Neural cell (in vitro differentiated cells): ENCODE results near the gene OSBPL9. TPM values are rescaled to one million over a fixed set of nuclear protein-coding genes. Genes with fewer than 3 reads are reported as not detected.

Experiments
- H2AFZ ChIP-seq: fragments of 200-600, 300-800 bp; sonication (generic), shearing (Covaris generic); 2 replicates; pipeline ENCODE4 v1.6.0; 2014; ENCODE audit warnings: low read depth, mild to moderate bottlenecking, antibody characterized with exemption, low read length, moderate library complexity
- H3F3A ChIP-seq: fragments of 200-600 bp; shearing (Covaris generic); 2 replicates; pipeline ENCODE4 v1.6.1; 2016; ENCODE audit warnings: mild to moderate bottlenecking, moderate library complexity, mixed read lengths, antibody characterized with exemption, low read length; ENCODE audit not compliant: insufficient read depth, poor library complexity, severe bottlenecking
- H3K27ac ChIP-seq: fragments of 200-600, 300-800 bp; sonication (generic), shearing (Covaris generic); 2 replicates; pipeline ENCODE4 v1.5.1; 2014; ENCODE audit warnings: mild to moderate bottlenecking, low read length, moderate library complexity
- H3K27me3 ChIP-seq: fragments of 300-800, 200-600 bp; sonication (generic), shearing (Covaris generic); 2 replicates; pipeline ENCODE4 v1.6.0; 2014; ENCODE audit warnings: mild to moderate bottlenecking, low read depth, low read length, moderate library complexity; ENCODE audit not compliant: insufficient read depth
- H3K36me3 ChIP-seq: fragments of 300-800, 200-600 bp; sonication (generic), shearing (Covaris generic); 2 replicates; pipeline ENCODE4 v1.5.1; 2014; ENCODE audit warnings: mild to moderate bottlenecking, antibody characterized with exemption, low read length, moderate library complexity; ENCODE audit not compliant: insufficient read depth
- H3K4me2 ChIP-seq: fragments of 300-800, 200-600 bp; sonication (generic), shearing (Covaris generic); 2 replicates; pipeline ENCODE4 v1.6.0; 2014; ENCODE audit warnings: mild to moderate bottlenecking, low read length
- H3K4me3 ChIP-seq: fragments of 300-800, 200-600 bp; sonication (generic), shearing (Covaris generic); 2 replicates; pipeline ENCODE4 v1.5.1; 2014; ENCODE audit warnings: mild to moderate bottlenecking, low read length, moderate library complexity
- H3K79me2 ChIP-seq: fragments of 200-600 bp; shearing (Covaris generic); replicated peaks from 2 replicates; pipeline ENCODE4 v1.6.0; 2014; ENCODE audit warnings: mild to moderate bottlenecking, low read length, moderate library complexity; ENCODE audit not compliant: insufficient read depth
- H3K9ac ChIP-seq: fragments of 300-800, 200-600 bp; sonication (generic), shearing (Covaris generic); 2 replicates; pipeline ENCODE4 v1.6.1; 2016; ENCODE audit warnings: mild to moderate bottlenecking, low read length, mixed read lengths
- H3K9me2 ChIP-seq: fragments of 200-600 bp; shearing (Covaris generic); 2 replicates; pipeline ENCODE4 v1.6.1; 2016; ENCODE audit warnings: mild to moderate bottlenecking, low read length, mixed read lengths; ENCODE audit not compliant: insufficient read depth
- H3K9me3 ChIP-seq: fragments of 200-600, 300-800 bp; sonication (generic), shearing (Covaris generic); 2 replicates; pipeline ENCODE4 v1.6.1; 2016; ENCODE audit warnings: mild to moderate bottlenecking, mixed run types, low read length, moderate library complexity, mixed read lengths
- H4K20me1 ChIP-seq: fragments of 200-600 bp; shearing (Covaris generic); 2 replicates; pipeline ENCODE4 v1.6.1; 2016; ENCODE audit warnings: mild to moderate bottlenecking, mixed run types; ENCODE audit not compliant: insufficient read depth
- EP300 ChIP-seq: fragments of 450-650 bp; conservative IDR thresholded peaks from 2 replicates; pipeline ENCODE4 v1.6.1; 2014; ENCODE audit warnings: antibody characterized with exemption, mild to moderate bottlenecking, moderate library complexity; ENCODE audit not compliant: poor library complexity, severe bottlenecking
- EZH2 ChIP-seq: fragments of 200-600, 300-800 bp; shearing (Covaris generic), sonication (generic); IDR thresholded peaks from 2 replicates; pipeline ENCODE4 v1.6.1; 2014; ENCODE audit warnings: antibody characterized with exemption, low read length, borderline replicate concordance, mild to moderate bottlenecking; ENCODE audit not compliant: insufficient read depth, poor library complexity, severe bottlenecking
- MXI1 ChIP-seq: fragments of 450-650 bp; conservative IDR thresholded peaks from 2 replicates; pipeline ENCODE4 v1.6.1; 2014; ENCODE audit warnings: antibody characterized with exemption, mild to moderate bottlenecking; ENCODE audit not compliant: poor library complexity, severe bottlenecking
- POLR2AphosphoS5 ChIP-seq: IDR thresholded peaks from 2 replicates; pipeline ENCODE4 v1.6.1; 2012
- RAD21 ChIP-seq: fragments of 450-650 bp; conservative IDR thresholded peaks from 2 replicates; pipeline ENCODE4 v1.6.1; 2014; ENCODE audit warnings: antibody characterized with exemption, mild to moderate bottlenecking, moderate library complexity
- SMC3 ChIP-seq: fragments of 450-650 bp; conservative IDR thresholded peaks from 2 replicates; pipeline ENCODE4 v1.6.1; 2014; ENCODE audit warnings: antibody characterized with exemption, mild to moderate bottlenecking, moderate library complexity; ENCODE audit not compliant: poor library complexity
- TAF1 ChIP-seq: IDR thresholded peaks from 2 replicates; pipeline ENCODE4 v1.6.1; 2012; ENCODE audit warnings: low read depth
- polyA plus RNA-seq: library from polyadenylated mRNA; depleted of rRNA; stranded (reverse); fragments of >200 nt; gene quantifications from 2 replicates; pipeline ENCODE4 v1.2.3, GENCODE V29; 2014
- TF ChIP-seq, protein P1 (sequence below): fragments of 450-650 bp; IDR thresholded peaks from 2 replicates; pipeline ENCODE4 v1.5.1; 2014; ENCODE audit warnings: antibody characterized with exemption, mild to moderate bottlenecking, moderate library complexity; ENCODE audit not compliant: poor library complexity, severe bottlenecking
- TF ChIP-seq, protein P2 (sequence below): IDR thresholded peaks from 2 replicates; pipeline ENCODE4 v1.6.1; 2012; ENCODE audit warnings: borderline replicate concordance

OSBPL9 gene
- polyA plus RNA-seq, 1 donor from 2014 or later: 117 TPM

DNA sequence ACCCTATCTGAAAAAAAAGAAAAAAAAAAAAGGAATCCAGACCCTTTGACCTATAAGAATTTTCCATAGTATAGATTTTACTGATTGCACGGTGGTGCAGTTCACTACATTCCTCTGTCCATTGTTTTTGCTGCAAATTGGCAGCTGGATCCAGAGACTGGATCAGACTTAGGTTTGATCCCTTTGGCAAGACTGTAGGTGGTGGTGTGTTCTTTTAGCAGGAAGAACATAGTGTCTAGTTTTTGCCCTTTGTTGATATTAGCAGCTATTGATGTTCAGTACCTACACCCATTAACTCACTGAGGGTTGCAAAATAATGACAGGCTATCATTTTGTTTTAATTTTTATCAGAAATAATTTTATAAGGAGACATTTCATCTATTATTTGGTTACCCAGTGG, 37.1 kb downstream of the OSBPL9 start:
- no peak overlapping the region for H3K4me3 ChIP-seq
- no peaks in the 10 kb centered on the region for H3K27me3 ChIP-seq
- H3K9me3 ChIP-seq: no peaks in the 10 kb centered on the region
- H3K9me2 ChIP-seq: no peaks in the 10 kb centered on the region
- H4K20me1 ChIP-seq: no peaks in the 10 kb centered on the region
- H3F3A ChIP-seq: no peaks in the 10 kb centered on the region
- H2AFZ ChIP-seq: no peak overlapping the region
- TF ChIP-seq SMC3 (no peak), MXI1 (no peak), RAD21 (no peak), TAF1 (no peak), EZH2 (no peak), POLR2AphosphoS5 (no peak), EP300 (no peak)
- TF ChIP-seq, protein P1, sequence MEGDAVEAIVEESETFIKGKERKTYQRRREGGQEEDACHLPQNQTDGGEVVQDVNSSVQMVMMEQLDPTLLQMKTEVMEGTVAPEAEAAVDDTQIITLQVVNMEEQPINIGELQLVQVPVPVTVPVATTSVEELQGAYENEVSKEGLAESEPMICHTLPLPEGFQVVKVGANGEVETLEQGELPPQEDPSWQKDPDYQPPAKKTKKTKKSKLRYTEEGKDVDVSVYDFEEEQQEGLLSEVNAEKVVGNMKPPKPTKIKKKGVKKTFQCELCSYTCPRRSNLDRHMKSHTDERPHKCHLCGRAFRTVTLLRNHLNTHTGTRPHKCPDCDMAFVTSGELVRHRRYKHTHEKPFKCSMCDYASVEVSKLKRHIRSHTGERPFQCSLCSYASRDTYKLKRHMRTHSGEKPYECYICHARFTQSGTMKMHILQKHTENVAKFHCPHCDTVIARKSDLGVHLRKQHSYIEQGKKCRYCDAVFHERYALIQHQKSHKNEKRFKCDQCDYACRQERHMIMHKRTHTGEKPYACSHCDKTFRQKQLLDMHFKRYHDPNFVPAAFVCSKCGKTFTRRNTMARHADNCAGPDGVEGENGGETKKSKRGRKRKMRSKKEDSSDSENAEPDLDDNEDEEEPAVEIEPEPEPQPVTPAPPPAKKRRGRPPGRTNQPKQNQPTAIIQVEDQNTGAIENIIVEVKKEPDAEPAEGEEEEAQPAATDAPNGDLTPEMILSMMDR: no peak
- TF ChIP-seq, protein P2, sequence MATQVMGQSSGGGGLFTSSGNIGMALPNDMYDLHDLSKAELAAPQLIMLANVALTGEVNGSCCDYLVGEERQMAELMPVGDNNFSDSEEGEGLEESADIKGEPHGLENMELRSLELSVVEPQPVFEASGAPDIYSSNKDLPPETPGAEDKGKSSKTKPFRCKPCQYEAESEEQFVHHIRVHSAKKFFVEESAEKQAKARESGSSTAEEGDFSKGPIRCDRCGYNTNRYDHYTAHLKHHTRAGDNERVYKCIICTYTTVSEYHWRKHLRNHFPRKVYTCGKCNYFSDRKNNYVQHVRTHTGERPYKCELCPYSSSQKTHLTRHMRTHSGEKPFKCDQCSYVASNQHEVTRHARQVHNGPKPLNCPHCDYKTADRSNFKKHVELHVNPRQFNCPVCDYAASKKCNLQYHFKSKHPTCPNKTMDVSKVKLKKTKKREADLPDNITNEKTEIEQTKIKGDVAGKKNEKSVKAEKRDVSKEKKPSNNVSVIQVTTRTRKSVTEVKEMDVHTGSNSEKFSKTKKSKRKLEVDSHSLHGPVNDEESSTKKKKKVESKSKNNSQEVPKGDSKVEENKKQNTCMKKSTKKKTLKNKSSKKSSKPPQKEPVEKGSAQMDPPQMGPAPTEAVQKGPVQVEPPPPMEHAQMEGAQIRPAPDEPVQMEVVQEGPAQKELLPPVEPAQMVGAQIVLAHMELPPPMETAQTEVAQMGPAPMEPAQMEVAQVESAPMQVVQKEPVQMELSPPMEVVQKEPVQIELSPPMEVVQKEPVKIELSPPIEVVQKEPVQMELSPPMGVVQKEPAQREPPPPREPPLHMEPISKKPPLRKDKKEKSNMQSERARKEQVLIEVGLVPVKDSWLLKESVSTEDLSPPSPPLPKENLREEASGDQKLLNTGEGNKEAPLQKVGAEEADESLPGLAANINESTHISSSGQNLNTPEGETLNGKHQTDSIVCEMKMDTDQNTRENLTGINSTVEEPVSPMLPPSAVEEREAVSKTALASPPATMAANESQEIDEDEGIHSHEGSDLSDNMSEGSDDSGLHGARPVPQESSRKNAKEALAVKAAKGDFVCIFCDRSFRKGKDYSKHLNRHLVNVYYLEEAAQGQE: no peak
- H3K36me3 ChIP-seq: no peaks in the 10 kb centered on the region
- no peak overlapping the region for H3K27ac ChIP-seq
- peaks cover 4% of the 10 kb centered on the region for H3K79me2 ChIP-seq
- no peak overlapping the region for H3K9ac ChIP-seq
- H3K4me2 ChIP-seq: no peak overlapping the region

DNA sequence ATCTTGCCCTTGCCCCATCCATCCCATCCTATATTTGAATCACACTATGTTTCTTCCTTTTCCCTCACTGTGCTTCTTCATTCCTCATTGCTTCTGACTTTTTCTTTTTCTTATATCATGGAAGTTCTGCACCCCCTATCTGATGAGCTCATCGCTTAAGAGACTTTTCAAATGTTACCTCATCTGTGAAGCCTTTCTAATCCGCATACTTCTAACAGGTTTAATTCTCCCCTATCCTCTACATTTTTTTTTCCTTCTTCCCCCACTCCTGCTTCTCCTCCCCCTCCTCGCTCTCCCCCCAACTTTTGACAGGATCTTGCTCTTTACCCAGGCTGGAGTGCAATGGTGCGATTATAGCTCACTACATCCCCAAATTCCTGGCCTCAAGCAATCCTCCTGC, 39.5 kb downstream of the OSBPL9 start:
- Histone ChIP-seq H3K79me2 (no peaks in the 10 kb centered on the region), H3K27ac (no peak overlapping the region), H3K36me3 (no peaks in the 10 kb centered on the region), H3K9me2 (no peaks in the 10 kb centered on the region), H3F3A (no peaks in the 10 kb centered on the region), H2AFZ (no peak overlapping the region), H3K4me3 (no peak overlapping the region), H3K9ac (no peak overlapping the region), H3K4me2 (no peak overlapping the region), H3K27me3 (no peaks in the 10 kb centered on the region), H4K20me1 (no peaks in the 10 kb centered on the region), H3K9me3 (no peaks in the 10 kb centered on the region)
- no peak for TF ChIP-seq TAF1
- no peak for TF ChIP-seq EP300
- TF ChIP-seq, protein P2: no peak
- TF ChIP-seq EZH2: no peak
- no peak for TF ChIP-seq POLR2AphosphoS5
- TF ChIP-seq SMC3: no peak
- TF ChIP-seq RAD21: no peak
- no peak for TF ChIP-seq MXI1
- TF ChIP-seq, protein P1: no peak
